NCI-H2081 treated with DMSO at 0.1 percent for 48 hours (cell line): ENCODE measurements around the gene EIF1AD.
"Not testable (repeated sequence)": the region's sequence is repeated elsewhere in the genome, so short reads cannot be mapped to it uniquely, and the experiment has no call there.

ENCODE experiments used
- DNase-seq: peaks from one replicate; lab custom pipeline; 2025; lab: John Stamatoyannopoulos, UW

Gene EIF1AD

DNA sequence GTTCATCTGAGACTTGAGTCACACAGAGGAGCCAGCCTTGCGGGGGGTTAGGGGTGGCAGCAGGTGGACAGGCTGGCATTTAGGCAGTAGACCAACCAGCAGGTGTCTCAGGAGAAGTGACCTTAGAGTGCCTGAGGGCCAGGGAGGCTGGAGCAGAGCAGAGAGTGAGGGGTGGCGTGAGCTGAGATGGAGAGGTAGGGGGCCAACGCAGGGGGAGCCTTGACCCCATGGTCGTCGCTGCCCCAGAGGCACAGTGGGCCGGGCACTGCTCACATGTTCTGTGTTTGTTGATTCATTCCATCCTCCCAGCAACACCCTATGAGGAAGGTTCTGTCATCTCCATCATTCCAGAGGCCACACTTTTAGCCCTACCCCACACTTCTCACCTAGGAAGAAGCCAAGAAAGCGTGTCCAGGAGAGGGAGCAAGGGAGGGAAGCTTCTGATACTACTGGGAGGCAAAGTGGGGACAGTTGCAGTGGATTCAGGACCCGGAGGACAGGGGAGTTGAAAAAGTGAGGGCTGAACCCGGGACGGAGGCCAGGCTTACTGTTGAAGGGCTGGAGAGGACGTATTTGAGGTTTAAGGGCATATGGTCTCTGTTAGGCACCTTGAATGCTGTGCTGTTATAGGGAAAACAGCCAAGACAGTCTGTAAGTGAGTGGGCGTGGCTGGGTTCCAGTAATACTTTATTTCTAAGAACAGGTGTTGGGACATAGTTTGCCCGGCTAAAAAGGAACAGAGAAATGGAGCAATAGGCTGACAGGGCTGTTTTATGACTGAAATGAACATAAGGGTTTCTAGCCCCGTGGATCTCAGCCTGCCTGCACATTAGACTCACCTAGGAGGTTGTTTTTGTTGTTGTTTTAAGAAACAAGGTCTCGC, 33.1 kb downstream of the EIF1AD start:
- DNase-seq, result no peak

- no peak for DNase-seq
Observed at GRCh38 chr11:65967329-65967934, 34.5 kb downstream of the EIF1AD start.

DNA sequence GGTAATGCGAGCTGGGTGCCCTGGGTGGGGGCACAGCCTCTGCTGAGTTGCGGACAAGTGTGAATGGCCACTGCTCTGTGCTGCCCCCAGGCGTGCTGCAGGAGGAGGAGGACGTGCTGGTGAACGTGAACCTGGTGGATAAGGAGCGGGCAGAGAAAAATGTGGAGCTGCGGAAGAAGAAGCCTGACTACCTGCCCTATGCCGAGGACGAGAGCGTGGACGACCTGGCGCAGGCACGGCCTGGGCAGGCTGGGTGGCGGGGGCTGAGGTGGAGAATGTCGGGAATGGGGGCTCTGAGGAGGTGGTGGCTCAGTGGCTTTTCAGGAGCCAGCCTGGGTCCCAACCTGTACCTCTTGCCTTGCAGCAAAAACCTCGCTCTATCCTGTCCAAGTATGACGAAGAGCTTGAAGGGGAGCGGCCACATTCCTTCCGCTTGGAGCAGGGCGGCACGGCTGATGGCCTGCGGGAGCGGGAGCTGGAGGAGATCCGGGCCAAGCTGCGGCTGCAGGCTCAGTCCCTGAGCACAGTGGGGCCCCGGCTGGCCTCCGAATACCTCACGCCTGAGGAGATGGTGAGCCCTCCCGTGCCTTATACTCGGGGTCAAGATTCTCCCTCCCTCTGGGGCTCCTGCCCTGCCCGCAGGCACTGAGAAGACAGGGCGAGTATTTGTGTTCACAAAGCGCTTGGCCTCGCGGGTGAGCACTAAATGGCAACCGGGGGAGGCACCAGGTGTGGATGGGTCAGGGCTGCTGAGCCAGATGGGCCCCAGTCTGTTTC, 35.8 kb downstream of the EIF1AD start:
- DNase-seq, result no peak

DNA sequence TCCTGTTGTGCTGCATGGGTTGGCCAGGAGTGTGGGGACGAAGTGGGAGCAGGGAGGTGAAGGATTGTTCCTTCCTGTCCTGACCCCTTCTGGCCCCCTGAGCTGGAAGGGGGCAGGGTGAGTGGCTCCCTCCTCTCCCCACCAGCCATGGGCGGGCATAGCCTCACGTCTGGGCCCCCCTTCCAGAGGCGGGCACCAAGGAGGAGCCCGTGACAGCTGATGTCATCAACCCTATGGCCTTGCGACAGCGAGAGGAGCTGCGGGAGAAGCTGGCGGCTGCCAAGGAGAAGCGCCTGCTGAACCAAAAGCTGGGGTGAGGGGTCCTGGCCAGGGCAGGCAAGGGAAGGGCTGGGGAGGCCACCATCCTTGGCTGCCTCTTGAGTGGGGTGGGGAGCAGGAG, 37.1 kb downstream of the EIF1AD start:
- DNase-seq, result no peak

DNA sequence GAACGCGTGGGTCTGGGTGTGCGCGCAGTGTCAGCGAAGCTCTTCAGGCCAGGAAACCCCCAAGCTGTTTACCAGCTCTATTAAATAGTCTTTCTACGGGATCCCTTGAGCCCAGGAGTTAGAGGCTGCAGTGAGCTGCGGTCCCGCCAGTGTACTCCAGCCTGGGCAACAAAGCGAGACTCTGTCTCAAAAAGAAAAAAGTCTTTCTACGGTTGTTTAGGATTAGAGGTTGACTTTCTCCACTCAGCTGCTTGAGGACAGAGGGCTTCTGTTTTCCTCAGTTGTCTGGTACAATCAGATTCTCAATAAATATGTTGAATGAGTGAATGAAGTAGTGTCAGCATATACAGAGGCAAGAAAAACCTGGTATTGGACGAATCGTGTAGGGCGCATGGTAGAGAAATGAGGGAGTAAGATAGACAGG, 39.8 kb downstream of the EIF1AD start:
- no peak for DNase-seq

DNA sequence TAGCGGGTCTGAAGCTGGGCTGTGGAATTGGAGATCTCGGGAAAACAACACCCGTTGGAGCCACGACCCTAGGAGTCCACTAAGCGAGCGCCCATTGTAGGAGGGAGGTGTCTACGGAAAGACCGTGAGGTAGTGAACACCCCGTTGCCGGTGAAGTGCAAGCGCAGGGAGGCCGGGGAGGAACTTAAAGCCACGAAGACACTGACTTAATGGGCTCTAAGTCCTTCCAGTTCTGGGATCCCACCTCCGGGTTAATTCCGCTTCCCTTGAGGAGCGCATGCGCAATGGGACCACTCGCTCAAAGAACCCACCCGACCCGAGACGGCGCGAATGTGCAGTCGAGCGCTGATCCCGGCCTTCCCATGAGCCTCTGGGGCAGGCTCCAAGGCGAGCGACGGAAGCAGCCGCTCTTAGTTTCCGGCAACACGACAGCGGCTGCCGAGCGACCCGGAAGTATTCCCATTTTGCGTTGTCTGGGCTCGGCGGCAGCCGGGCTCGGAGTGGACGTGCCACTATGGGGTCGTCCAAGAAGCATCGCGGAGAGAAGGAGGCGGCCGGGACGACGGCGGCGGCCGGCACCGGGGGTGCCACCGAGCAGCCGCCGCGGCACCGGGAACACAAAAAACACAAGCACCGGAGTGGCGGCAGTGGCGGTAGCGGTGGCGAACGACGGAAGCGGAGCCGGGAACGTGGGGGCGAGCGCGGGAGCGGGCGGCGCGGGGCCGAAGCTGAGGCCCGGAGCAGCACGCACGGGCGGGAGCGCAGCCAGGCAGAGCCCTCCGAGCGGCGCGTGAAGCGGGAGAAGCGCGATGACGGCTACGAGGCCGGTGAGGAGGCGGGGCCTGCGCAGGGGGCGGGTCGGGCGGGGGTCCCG, 40.5 kb downstream of the EIF1AD start, which contains the start of gene SART1:
SART1 (plus strand) TSS at position 468 of the 874 bp plus-strand sequence; CDS start at position 515, 47 bp downstream.
- peak; percentile 80 for DNase-seq

DNA sequence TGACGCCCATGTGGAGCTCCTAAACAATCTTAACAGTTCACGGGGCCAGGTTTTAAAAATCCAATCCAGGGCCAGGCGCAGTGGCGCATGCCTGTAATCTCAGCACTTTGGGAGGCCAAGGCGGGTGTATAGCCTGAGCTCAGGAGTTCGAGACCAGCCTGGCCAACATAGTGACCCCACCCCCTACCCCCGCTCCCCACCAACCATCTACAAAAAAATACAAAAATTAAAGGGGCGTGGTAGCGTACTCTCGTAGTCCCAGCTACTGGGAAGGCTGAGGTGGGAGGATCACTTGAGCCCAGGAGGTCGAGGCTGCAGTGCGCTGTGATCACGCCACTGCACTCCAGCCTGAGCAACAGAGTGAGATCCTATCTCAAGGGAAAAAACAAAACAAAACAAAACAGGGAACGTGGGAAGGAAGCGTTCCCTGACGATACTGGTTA, 41.1 kb downstream of the EIF1AD start:
- no peak for DNase-seq

DNA sequence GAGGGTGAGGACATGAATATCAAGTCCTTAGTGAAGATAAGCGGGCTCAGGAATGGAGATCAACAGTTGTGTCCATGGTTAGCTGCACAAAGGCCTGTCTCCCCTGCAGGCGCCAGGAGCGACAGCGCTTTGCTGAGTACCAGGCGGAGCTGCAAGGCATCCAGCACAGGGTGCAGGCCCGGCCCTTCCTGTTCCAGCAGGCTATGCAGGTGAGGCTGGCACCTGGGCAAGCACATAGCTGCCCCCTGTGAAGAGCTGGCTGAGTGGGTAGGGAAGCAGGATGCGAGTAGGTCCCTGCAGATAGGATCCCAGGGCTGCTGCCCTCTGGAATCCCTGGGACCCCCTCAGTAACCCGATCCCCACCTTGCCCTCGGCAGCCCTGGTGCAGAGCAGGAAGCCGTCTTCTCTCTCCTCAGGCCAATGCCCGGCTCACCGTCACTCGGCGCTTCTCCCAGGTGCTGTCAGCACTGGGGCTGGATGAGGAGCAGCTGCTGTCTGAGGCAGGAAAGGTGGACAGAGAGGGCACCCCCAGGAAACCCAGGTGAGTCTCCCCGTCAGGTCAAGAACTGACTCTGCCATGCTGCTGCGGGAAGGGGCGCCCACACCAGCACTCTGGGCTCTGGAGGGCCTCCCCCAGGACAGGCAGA, 43.1 kb downstream of the EIF1AD start:
- DNase-seq, result no peak

DNA sequence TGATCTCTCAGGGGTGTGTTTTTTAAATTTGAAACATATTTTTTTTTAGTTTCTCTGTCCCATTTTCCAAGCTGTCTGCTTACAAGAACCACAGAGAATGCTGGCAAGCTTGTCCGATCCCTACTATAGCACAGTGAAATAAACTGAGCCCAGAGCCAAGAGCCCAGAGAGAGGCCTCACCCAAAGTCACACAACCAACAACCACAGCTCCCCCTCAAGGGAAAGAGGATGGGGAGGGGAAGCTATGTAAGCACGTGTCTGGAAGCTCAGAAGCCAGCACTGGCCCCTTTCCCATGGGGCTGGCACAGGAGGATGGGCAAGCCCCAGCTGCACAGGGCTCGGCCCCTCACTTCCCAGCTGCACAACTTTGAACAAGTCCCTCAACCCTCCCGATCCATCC, 43.7 kb downstream of the EIF1AD start:
- DNase-seq, result no peak

GRCh38 chr11:65954771-65955170, 47.2 kb downstream of the EIF1AD start:
- no peak for DNase-seq

DNA sequence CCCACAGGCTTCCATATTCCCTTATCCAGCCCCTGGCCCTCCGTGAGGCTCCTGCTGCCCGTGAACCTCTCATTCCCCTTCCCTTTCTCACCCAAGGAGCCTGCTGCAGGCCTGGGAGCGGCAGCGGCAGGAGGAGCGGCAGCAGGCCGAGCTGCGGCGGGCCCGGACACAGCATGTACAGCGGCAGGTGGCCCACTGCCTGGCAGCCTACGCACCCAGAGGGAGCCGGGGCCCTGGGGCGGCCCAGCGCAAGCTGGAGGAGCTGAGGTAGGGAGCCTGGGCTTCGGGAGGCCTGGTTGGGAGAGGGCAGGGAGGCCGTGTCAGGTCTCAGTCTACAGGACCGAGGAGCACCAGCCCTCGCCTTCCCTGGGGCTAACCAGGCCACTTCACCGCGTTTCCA, 48.5 kb downstream of the EIF1AD start:
- no peak for DNase-seq

GRCh38 chr11:65952052-65952521, 49.9 kb downstream of the EIF1AD start:
- no peak for DNase-seq

DNA sequence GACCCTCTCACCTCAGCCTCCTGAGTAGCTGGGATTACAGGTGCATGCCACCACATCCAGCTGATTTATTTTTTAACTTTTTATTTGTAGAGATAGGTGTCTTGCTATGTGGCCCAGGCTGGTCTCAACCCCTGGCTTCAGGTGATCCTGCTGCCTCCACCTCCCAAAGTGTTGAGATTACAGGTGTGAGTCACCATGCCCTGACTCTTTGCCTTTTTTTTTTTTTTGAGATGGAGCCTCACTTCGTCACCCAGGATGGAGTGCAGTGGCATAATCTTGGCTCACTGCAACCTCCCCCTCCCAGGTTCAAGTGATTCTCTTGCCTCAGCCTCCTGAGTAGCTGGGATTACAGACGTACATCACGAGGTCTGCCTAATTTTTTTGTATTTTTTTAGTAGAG, 50.3 kb downstream of the EIF1AD start:
- DNase-seq, result not testable (repeated sequence)

DNA sequence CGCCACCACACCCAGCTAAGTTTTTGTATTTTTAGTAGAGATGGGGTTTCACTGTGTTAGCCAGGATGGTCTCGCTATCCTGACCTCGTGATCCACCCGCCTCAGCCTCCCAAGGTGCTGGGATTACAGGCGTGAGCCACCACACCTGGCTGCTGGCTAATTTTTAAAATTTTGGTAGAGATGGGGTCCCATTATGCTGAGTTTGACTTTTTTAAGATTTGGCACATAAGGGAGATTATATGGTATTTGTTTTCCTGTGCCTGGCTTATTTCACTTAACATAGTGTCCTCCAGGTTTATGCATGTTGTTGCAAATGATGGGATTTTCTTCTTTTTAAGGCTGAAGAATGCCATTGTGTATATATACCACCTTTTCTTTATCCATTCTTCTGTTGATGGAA, 51.2 kb downstream of the EIF1AD start:
- not testable (repeated sequence) for DNase-seq

DNA sequence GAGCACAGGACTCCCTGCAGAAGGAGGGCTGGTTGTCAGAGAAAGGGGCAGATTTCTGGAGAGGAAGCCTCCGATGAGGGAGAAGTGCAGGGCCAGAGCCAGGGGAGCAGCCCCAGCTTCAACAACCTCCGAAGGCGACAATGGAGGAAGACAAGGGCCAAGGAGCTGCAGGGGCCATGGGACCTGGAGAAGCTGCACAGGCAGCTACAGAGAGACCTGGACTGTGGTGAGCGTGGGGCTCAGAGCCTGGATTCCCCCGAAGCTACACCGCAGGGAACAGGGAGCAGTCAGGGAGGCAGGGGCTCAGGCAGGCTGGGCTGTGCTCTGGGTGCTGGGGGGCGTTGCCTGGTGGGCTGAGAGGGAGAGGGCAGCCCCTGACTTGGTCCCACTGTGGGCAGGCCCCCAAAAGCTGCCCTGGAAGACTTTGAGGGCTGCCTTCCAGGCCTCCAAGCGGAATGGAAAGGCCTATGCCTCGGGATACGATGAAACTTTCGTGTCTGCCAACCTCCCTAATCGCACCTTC, 54.3 kb downstream of the EIF1AD start:
- DNase-seq, result no peak

- no peak for DNase-seq
Observed at GRCh38 chr11:65947133-65947532, 54.8 kb downstream of the EIF1AD start.

GRCh38 chr11:65946655-65947054, 55.3 kb downstream of the EIF1AD start:
- DNase-seq, result no peak
